AG04449 (cell line): ENCODE results near the gene CYP39A1.

Source experiments
- CTCF ChIA-PET: fragments of 350-600 bp; formaldehyde crosslinking; extraction: SDS; loops from one replicate; lab custom pipeline; 2021; ENCODE audit warnings: antibody characterized with exemption; lab: Yijun Ruan, JAX
- POLR2A ChIA-PET: fragments of 400-600, 350-600 bp; formaldehyde crosslinking; extraction: SDS; loops from one replicate; lab custom pipeline; 2020; ENCODE audit warnings: antibody characterized with exemption, inconsistent platforms; lab: Yijun Ruan, JAX
- DNase-seq: peaks from one replicate; pipeline ENCODE4 v3.0.0-alpha.2; 2010; ENCODE audit warnings: low read depth, low spot score
- H3K4me3 ChIP-seq: 2 replicates; pipeline ENCODE4 v1.5.1; 2011; ENCODE audit warnings: low read depth, mild to moderate bottlenecking, control low read depth, low read length
- CTCF ChIP-seq: IDR thresholded peaks from one replicate; pipeline ENCODE4 v1.5.1; 2011; ENCODE audit warnings: mild to moderate bottlenecking, moderate library complexity, low read length, control low read depth, inconsistent platforms; ENCODE audit not compliant: insufficient read depth; ENCODE audit errors: missing control alignments

Gene CYP39A1

DNA sequence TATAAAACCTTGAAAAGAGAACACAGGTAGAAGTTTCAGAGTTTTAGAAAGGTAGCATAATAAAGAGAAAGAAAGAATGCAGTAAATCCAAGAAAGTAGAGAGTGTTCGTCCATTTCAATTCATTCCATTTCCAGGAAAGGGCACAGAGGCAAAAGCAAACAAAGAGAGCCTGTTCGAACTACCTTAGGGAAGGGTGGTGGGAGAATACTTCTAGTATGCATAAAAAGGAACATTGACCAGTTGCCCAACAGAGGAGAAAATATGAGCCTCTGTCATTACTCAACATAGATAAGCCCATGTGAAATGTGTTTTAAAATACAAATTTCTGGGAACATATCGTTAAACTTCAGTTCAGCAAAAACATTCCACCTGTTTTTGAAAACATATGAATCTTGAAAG, 60.6 kb downstream of the CYP39A1 start:
- POLR2A ChIA-PET, result no interaction called here
- H3K4me3 ChIP-seq, result no peak overlapping the region
- no peak for TF ChIP-seq CTCF
- CTCF ChIA-PET, result no interaction called here
- DNase-seq, result no peak

GRCh38 chr6:46590765-46591164, 61.9 kb downstream of the CYP39A1 start:
- no peak overlapping the region for H3K4me3 ChIP-seq
- no peak for DNase-seq
- TF ChIP-seq CTCF, result no peak
- CTCF ChIA-PET, result no interaction called here
- POLR2A ChIA-PET, result no interaction called here

GRCh38 chr6:46586906-46587305, 65.7 kb downstream of the CYP39A1 start:
- CTCF ChIA-PET, result no interaction called here
- POLR2A ChIA-PET, result no interaction called here
- TF ChIP-seq CTCF, result no peak
- no peak for DNase-seq
- no peak overlapping the region for H3K4me3 ChIP-seq

DNA sequence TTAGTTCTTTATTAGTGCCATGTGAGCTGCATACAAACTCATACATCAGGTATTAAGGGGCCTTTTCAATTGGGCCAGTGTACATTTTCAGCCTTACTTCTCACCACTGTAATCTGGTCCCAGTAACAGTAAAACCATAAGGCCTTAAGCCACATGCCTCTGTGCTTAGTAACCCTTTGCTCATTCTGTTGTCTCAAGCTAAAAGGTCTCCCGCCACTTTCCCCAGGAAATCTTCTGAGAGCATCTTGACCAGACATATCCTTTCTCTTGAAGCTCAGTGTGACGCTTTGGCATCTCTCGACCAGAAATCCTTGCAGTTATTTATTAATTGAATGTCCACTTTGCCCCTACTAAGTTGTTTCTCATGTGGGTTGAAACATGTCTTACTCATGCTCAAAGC, 68.0 kb downstream of the CYP39A1 start:
- DNase-seq, result no peak
- no peak overlapping the region for H3K4me3 ChIP-seq
- POLR2A ChIA-PET, result no interaction called here
- CTCF ChIA-PET, result no interaction called here
- no peak for TF ChIP-seq CTCF

DNA sequence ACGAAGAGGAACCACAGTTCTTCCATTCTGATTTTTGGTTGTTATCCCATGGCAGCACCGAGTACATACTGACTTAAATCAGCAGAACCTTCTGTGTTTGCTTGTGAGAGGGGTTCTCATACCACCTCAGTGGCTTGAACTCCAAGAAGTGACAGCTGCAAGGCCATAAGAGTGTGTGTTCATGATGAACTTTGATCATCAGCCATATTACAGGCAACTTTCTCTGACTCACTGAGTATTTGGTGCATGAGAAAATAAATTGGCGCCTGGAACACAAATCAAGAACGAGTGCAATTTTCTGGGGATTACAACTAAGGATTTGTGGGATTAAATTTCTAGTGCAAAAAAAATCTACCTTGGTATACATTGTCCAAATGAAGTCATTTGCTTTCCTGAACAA, 68.9 kb downstream of the CYP39A1 start:
- POLR2A ChIA-PET, result no interaction called here

DNA sequence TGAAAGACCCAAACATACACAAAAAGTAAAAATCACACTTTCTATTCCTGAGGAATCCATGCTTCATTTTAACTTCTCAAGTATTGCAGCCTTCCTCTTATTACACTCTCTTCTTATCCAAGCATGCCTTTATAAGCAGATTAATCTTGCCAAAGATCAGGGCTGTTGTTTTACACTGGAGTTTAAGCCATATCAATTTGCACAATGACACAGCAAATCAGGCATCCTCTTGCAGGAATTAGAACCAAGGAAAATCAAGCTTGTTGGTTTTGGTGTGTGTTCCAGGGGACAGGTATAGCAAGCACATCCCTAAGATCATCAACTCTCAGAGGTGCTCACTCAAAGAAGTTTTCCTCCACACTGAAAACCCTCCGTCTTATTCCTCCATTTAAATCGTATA, 69.5 kb downstream of the CYP39A1 start:
- no peak for DNase-seq
- POLR2A ChIA-PET, result no interaction called here
- TF ChIP-seq CTCF, result no peak
- CTCF ChIA-PET, result no interaction called here
- no peak overlapping the region for H3K4me3 ChIP-seq

More for the DNA sequence above, 68.9 kb downstream of the CYP39A1 start:
- TF ChIP-seq CTCF, result no peak
- CTCF ChIA-PET, result no interaction called here
- H3K4me3 ChIP-seq, result no peak overlapping the region
- no peak for DNase-seq
